ENCODE data around the gene OR4K2.
"Not testable (repeated sequence)": the region's sequence is repeated elsewhere in the genome, so short reads cannot be mapped to it uniquely, and the experiment has no call there.

OR4K2 gene

DNA sequence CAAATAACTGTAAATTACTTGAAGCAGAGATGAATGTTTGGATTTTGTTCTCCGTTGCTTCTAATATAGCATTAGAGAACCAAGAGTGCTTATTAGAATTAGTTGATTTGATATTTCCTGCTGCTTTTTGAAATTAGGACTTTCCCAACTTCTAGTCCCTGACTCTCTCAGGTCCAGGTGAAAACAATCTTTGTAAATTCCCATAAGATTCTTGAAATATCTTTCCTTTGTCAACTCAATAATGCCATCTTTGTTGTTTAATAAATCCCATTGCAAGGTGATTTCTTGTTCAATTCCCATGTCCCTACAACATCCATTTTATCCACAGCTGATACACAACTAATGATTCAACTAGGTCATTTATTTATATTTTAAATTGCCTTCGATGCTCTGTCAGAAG lies at the start of gene OR4K2:
Gene OR4K2, plus strand, starts transcription at position 301 of the 400 bp plus-strand sequence. CDS start 1,126 bp downstream, outside the sequence.
- DNase-seq (ENCODE audit: low read depth in 2 of 2): no peak

GRCh38 chr14:19827626-19828244 lies 47.2 kb upstream of the OR4K2 start:
- not testable (repeated sequence) for DNase-seq (ENCODE audit: low read depth in 2 of 2)

GRCh38 chr14:19828314-19828713 lies 46.6 kb upstream of the OR4K2 start:
- no peak for DNase-seq (ENCODE audit: low read depth in 2 of 2)

DNA sequence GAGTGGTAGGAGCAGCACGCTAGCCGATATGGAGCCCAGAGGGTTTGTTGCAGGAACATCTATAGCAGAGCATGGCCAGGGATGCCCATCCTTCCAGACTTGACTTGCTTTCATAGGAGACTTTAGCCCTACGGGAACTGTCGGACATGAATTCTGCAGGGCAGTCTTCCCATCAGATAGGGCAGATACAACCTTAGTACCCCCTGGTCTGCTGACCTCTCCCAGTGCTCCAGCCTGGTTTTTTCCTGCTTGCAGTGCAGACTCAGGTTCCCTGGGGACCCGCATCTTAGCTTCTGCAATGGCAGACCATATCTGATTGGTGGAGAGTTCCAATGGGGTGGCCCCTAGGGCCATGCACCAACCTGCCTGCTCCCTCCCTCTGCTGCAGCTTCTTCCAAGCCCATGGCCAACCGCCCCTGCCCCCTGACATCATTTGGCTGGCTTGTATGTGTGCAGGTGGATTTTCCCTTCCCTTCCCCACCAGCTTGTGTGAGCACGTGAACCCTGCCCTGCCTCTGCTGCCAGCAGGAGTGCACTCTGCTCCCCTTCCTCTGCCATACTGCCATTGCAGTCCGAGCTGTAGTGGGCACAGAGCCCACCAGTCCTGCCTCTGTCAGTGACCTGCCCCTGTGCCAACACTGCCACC lies 40.6 kb upstream of the OR4K2 start:
- not testable (repeated sequence) for DNase-seq (ENCODE audit: low read depth in 2 of 2)

- DNase-seq (ENCODE audit: low read depth in 2 of 2): no peak
Observed at GRCh38 chr14:19838433-19838832, 36.5 kb upstream of the OR4K2 start.

DNA sequence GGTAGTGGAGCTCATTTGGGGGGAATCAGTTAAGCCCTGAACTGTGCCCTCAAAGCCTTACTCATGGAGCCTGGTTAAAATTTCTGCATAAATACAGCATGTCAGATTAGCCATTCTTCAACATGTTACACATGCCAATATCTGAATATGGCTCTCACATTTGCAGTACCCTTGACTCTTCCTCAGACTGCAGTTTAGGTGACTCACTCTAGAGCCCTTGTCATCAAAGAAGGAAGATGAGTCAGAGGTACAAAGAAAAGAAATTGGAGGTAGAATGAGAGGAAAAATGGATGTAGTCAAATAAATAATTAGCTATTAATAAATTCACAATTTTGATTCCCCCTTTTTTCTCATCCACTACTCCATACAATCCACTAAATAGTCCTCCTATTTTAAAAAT lies 23.6 kb upstream of the OR4K2 start:
- DNase-seq (ENCODE audit: low read depth in 2 of 2): no peak

GRCh38 chr14:19866061-19866669 lies 8.8 kb upstream of the OR4K2 start:
- not testable (repeated sequence) for DNase-seq (ENCODE audit: low read depth in 2 of 2)

- DNase-seq (ENCODE audit: low read depth in 2 of 2): no peak
Observed at GRCh38 chr14:19873178-19873577, 1.8 kb upstream of the OR4K2 start.

DNA sequence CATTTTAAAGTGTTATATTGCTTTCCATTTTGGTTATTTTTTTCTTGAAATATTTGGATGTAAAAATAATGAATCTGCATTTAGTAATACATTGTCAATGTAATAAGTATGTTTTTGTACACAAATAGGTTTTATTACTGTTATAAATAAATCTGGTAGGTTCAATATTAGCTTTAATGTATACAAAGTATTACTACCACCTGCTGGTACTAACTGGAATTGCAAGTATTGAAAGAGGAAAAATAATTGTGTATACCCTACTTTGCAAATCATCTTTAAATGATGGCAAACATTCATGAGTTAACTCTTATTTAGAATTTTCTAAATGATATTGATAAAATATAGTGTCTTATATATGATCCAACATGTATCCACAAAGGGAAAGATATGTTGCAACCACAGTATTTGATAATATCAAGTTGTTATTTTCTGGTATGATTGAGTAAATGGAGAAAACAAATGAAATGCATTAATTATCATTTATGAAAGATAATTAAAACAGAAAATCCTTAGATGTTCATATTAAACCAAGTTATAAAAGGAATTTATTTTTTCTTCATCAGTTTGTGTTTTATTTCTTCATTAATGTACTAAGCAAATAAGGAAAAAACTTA lies 3.2 kb downstream of the OR4K2 start:
- no peak for DNase-seq (ENCODE audit: low read depth in 2 of 2)

DNA sequence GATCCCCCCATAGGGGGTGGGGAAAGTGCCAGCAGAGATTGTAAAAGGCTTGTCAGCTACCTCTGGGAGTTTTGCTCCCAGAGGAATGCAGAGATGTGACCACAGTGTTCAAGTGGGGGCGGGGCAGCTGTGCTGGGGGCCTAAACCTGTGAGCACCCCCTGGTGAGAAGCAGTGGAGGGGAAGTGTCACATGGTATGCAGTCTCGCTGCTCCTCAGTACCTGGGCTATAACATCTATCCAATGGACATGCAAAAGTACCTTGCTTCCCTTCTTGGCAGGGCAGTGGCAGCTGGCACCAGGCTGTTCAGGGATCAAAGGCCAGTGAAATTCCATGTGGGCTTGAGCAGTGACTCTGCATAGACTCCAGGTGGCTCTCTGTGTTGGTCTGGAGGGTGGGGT lies 20.3 kb downstream of the OR4K2 start:
- DNase-seq (ENCODE audit: low read depth in 2 of 2): no peak

- no peak for DNase-seq (ENCODE audit: low read depth in 2 of 2)
Observed at GRCh38 chr14:19900999-19901398, 26.1 kb downstream of the OR4K2 start.

- no peak for DNase-seq (ENCODE audit: low read depth in 2 of 2)
Observed at GRCh38 chr14:19902409-19902808, 27.5 kb downstream of the OR4K2 start.

DNA sequence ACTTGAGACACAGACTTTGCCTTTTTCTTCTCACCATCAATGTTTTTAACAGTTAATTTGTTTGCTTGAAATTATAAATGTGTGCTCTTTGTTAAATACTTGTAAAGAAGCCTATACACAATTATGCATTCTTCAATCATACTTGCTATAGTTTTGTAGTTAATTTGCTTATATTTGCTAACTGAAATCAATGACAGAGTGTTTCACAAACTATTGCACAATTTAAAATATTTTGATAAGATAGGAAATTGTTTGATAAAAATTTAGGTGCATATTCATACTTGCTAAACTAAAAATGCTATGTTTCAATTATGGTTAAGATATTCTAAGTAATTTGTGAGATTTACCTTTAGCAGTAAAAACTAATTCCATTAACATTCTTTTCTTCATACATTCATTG lies 31.7 kb downstream of the OR4K2 start:
- no peak for DNase-seq (ENCODE audit: low read depth in 2 of 2)

DNA sequence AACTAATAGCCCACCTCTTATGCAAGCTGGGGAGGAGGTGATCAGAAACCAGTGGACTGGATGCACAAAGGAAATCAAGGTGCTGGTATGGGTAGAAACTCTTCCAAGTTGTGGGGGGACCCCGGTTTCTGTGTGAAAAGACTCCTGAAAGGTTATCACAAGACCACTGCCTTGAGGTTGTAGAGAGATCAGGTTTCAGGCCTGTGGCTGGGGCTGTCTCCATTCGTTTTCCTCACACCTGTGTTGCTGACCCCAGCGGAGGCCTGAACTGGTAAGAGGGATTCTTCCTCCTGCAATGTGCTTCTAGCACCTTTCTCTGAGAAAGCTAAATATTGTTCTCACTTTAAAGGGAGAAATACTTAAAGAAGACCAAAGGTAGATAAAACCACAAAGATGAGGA lies 36.2 kb downstream of the OR4K2 start:
- no peak for DNase-seq (ENCODE audit: low read depth in 2 of 2)

- DNase-seq (ENCODE audit: low read depth in 2 of 2): no peak
Observed at GRCh38 chr14:19917243-19917642, 42.3 kb downstream of the OR4K2 start.

GRCh38 chr14:19917955-19918518 lies 43.1 kb downstream of the OR4K2 start:
- DNase-seq (ENCODE audit: low read depth in 2 of 2): no peak

GRCh38 chr14:19918553-19919264 lies 43.8 kb downstream of the OR4K2 start:
- DNase-seq (ENCODE audit: low read depth in 2 of 2): no peak

DNA sequence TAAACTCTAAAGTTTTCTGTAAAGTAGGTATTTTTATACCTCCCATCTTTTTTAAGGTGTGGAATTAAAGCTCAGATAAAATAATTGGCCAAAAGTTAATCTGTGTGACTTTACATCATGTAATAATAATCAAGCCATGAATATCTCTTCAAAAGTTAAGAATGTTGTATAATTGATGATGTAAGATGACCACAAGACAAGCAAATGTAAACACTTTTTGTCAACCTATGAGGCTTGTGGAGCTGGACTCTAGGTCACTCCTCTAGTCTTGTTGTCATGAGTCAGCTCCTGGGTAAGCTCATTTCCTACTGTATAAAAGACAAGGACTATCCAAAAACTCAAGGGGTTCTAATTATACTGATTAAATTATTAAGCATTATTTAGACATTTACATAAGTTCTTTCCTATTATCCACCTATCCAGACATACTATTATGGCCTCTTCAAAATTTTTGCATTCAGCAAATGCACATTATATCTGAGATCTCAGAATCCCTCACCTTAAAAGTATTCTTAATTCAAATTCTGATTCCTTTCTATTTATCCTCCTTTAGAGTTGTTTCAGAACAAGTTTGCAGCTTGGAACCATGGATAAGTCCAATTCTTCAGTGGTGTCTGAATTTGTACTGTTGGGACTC lies 45.2 kb downstream of the OR4K2 start, which contains the start of gene OR4K5:
Gene OR4K5, plus strand, starts transcription at position 587 of the 637 bp plus-strand sequence. Its CDS starts 0 bp downstream, at position 587.
- DNase-seq (ENCODE audit: low read depth in 2 of 2): no peak

GRCh38 chr14:19930617-19931016 lies 55.7 kb downstream of the OR4K2 start, which contains the start of gene OR4K1:
TSS of gene OR4K1 (plus strand) at chr14:19930917. CDS start at chr14:19935667, 4,750 bp downstream.
- DNase-seq (ENCODE audit: low read depth in 2 of 2): no peak

Data from stimulated activated CD8-positive, alpha-beta memory T cell treated with anti-CD3 and anti-CD28 coated beads, Interleukin-7, amount 100 ng/mL, for 4 hours (primary cell).